MCF 10A (cell line): Measurements from ENCODE around the gene RERE. TPM values are rescaled to one million over a fixed set of nuclear protein-coding genes. Genes with fewer than 3 reads are reported as not detected.

Experiments
- BruUV-seq: library from RNA; stranded (reverse); fragments of 400-500 nt; replicated peaks from 2 replicates; lab custom pipeline; 2021; lab: Mats Ljungman, UMichigan
- CTCF ChIA-PET: fragments of 300-600 bp; sonication (Branson Sonifier 250); formaldehyde crosslinking; extraction: SDS; loops from one replicate; lab custom pipeline; 2021; ENCODE audit warnings: antibody characterized with exemption, inconsistent platforms; lab: Yijun Ruan, JAX
- POLR2A ChIA-PET: fragments of 300-600, 350-650 bp; sonication (Branson Sonifier 250); formaldehyde crosslinking; extraction: SDS; loops from one replicate; lab custom pipeline; 2020; ENCODE audit warnings: antibody characterized with exemption, inconsistent platforms; lab: Yijun Ruan, JAX
- DNase-seq: peaks from one replicate; pipeline ENCODE4 v3.0.0-alpha.2; 2018; ENCODE audit not compliant: unreplicated experiment
- H3K27ac Mint-ChIP-seq: one replicate; pipeline ENCODE4 v1.8.0; 2022; ENCODE audit warnings: mild to moderate bottlenecking, low read depth, mixed read lengths; ENCODE audit not compliant: unreplicated experiment
- H3K27me3 Mint-ChIP-seq: one replicate; pipeline ENCODE4 v1.8.0; 2022; ENCODE audit warnings: mixed read lengths; ENCODE audit not compliant: insufficient read depth, unreplicated experiment
- H3K36me3 Mint-ChIP-seq: one replicate; pipeline ENCODE4 v1.8.0; 2022; ENCODE audit warnings: mild to moderate bottlenecking, moderate library complexity, mixed read lengths; ENCODE audit not compliant: insufficient read depth, unreplicated experiment
- H3K4me1 Mint-ChIP-seq: one replicate; pipeline ENCODE4 v1.8.0; 2022; ENCODE audit warnings: mixed read lengths; ENCODE audit not compliant: insufficient read depth, unreplicated experiment
- H3K4me3 Mint-ChIP-seq: one replicate; pipeline ENCODE4 v1.8.0; 2022; ENCODE audit warnings: mild to moderate bottlenecking, moderate library complexity, mixed read lengths; ENCODE audit not compliant: unreplicated experiment
- H3K9me3 Mint-ChIP-seq: one replicate; pipeline ENCODE4 v1.8.0; 2022; ENCODE audit warnings: mixed read lengths; ENCODE audit not compliant: unreplicated experiment
- intact Hi-C: fragments of 100-400 bp; cut with micrococcal nuclease; formaldehyde crosslinking; loops from 2 replicates; pipeline ENCODE4 v1.14.1; 2022
- total RNA-seq: library from RNA; stranded (reverse); gene quantifications from 2 replicates; pipeline ENCODE4 v1.2.3, GENCODE V29; 2022
- TF ChIP-seq, protein P1 (sequence below): fragments of 200-600 bp; IDR thresholded peaks from one replicate; pipeline ENCODE4 v1.8.0; 2022; ENCODE audit warnings: antibody characterized with exemption, mild to moderate bottlenecking; ENCODE audit not compliant: unreplicated experiment

The RERE gene
- total RNA-seq, 1 experiment from 2014 or later = 48.4 TPM

DNA sequence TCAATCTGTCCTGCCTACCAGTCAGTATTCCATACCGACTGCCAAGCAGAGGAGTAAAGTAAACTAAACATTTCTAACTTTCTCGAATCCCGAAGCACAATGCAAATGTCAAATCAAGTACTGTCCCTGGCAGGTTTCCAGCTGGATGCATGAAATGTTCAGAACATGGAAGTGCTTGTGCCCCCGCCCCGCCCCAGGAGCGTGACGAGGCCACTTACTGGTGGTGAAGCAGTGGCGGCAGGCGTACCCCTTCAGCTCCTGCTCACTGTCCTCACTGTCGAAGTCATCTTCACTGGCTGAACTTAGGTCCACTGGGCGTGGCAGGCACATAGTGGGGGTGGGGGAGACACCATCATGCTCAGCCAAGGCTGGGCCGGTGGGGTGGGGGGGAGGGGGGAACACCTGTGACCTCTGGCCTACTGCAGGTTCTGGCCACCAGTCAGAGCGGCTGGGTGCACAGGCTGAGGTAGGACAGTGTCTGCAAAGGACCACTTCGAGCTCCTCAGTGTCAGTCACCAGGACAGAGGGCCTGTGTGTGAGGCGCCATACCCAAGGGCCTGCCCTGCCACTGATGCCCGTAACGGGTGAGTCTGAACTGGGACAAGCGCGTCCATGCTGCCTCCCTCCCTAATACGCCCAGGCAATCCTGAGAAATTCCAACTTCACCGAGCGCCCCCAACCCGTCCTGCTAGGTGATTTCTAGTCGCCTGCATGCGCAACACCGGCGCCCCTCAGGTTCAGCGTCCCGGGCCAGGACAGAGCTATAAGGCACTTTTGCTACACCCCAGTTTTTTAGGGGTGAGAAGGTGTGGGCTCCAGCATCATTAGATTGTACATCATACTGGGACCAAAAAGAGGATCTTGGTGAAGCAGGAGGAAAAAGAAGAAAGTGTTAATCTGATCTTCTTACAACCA lies 452.7 kb downstream of the RERE start:
- Mint-ChIP-seq H3K27ac (no peak overlapping the region), H3K9me3 (no peaks in the 10 kb centered on the region), H3K36me3 (peaks cover 46% of the 10 kb centered on the region), H3K27me3 (no peaks in the 10 kb centered on the region), H3K4me1 (no peaks in the 10 kb centered on the region), H3K4me3 (no peak overlapping the region)
- POLR2A ChIA-PET = interaction anchor here (0.6 kb wide), 2 partner anchors 58 to 345 kb away, joined by 3 read pairs; no protein-coding TSS in a partner anchor
- no peak for DNase-seq
- no TSS peak for BruUV-seq
- CTCF ChIA-PET = interaction anchor here (0.6 to 1.7 kb wide), 2 partner anchors 14 to 360 kb away, joined by 4 read pairs; no protein-coding TSS in a partner anchor
- intact Hi-C loops = no loop called here
- TF ChIP-seq, protein P1, sequence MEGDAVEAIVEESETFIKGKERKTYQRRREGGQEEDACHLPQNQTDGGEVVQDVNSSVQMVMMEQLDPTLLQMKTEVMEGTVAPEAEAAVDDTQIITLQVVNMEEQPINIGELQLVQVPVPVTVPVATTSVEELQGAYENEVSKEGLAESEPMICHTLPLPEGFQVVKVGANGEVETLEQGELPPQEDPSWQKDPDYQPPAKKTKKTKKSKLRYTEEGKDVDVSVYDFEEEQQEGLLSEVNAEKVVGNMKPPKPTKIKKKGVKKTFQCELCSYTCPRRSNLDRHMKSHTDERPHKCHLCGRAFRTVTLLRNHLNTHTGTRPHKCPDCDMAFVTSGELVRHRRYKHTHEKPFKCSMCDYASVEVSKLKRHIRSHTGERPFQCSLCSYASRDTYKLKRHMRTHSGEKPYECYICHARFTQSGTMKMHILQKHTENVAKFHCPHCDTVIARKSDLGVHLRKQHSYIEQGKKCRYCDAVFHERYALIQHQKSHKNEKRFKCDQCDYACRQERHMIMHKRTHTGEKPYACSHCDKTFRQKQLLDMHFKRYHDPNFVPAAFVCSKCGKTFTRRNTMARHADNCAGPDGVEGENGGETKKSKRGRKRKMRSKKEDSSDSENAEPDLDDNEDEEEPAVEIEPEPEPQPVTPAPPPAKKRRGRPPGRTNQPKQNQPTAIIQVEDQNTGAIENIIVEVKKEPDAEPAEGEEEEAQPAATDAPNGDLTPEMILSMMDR = no peak

GRCh38 chr1:8363767-8364301 lies 453.6 kb downstream of the RERE start:
- TF ChIP-seq, protein P1 = no peak
- H3K36me3 Mint-ChIP-seq = peaks cover 54% of the 10 kb centered on the region
- H3K4me3 Mint-ChIP-seq = no peak overlapping the region
- H3K27ac Mint-ChIP-seq = no peak overlapping the region
- H3K27me3 Mint-ChIP-seq = no peaks in the 10 kb centered on the region
- H3K9me3 Mint-ChIP-seq = no peaks in the 10 kb centered on the region
- ChIA-PET POLR2A (interaction anchor here (0.5 to 0.6 kb wide), 2 partner anchors 9 to 344 kb away, joined by 3 read pairs; no protein-coding TSS in a partner anchor), CTCF (interaction anchor here (0.5 to 1.7 kb wide), 5 partner anchors 10 to 697 kb away, joined by 3 to 4 read pairs (median 4); no protein-coding TSS in a partner anchor)
- H3K4me1 Mint-ChIP-seq = no peaks in the 10 kb centered on the region
- intact Hi-C loops = no loop called here
- no peak for DNase-seq
- BruUV-seq = no TSS peak

GRCh38 chr1:8363186-8363766 lies 454.2 kb downstream of the RERE start:
- BruUV-seq = no TSS peak
- peaks cover 60% of the 10 kb centered on the region for H3K36me3 Mint-ChIP-seq
- no peaks in the 10 kb centered on the region for H3K4me1 Mint-ChIP-seq
- POLR2A ChIA-PET = interaction anchor here (0.6 to 0.7 kb wide), 2 partner anchors 24 to 55 kb away, joined by 3 to 4 read pairs; no protein-coding TSS in a partner anchor
- no peaks in the 10 kb centered on the region for H3K27me3 Mint-ChIP-seq
- no peak overlapping the region for H3K27ac Mint-ChIP-seq
- CTCF ChIA-PET = interaction anchor here (0.5 to 1.7 kb wide), 5 partner anchors 11 to 696 kb away, joined by 3 to 4 read pairs (median 4); no protein-coding TSS in a partner anchor
- no peak overlapping the region for H3K4me3 Mint-ChIP-seq
- H3K9me3 Mint-ChIP-seq = no peaks in the 10 kb centered on the region
- intact Hi-C loops = no loop called here
- TF ChIP-seq, protein P1 = no peak
- DNase-seq = no peak
